Thoracic aorta (tissue), 2 donors: ENCODE results near the gene FAM170B. TPM values are rescaled to one million over a fixed set of nuclear protein-coding genes. Genes with fewer than 3 reads are reported as not detected.

Experiments used
- ATAC-seq: fragments of 150-250 bp; one replicate; pipeline ENCODE4 v1.8.0; 2017; ENCODE audit warnings: low read depth; ENCODE audit not compliant: insufficient number of reproducible peaks, low FRiP score
- DNase-seq: peaks from one replicate; pipeline ENCODE4 v3.0.0-alpha.2; 2020; ENCODE audit warnings: low spot score
- H3K27ac ChIP-seq, 2 donors: fragments of 200-600 bp; sonication (generic); 1 replicate in 1 of 2; 2 replicates in 1 of 2; pipeline ENCODE4 v1.5.1; 2016; ENCODE audit warnings: mild to moderate bottlenecking in 2 of 2, moderate library complexity in 2 of 2
- H3K27me3 ChIP-seq: fragments of 200-600 bp; sonication (generic); replicated peaks from 2 replicates; pipeline ENCODE4 v1.6.0; 2016; ENCODE audit warnings: mild to moderate bottlenecking; ENCODE audit not compliant: insufficient read depth
- H3K36me3 ChIP-seq: fragments of 200-600 bp; sonication (generic); one replicate; pipeline ENCODE4 v1.5.1; 2016
- H3K4me1 ChIP-seq, 2 donors: fragments of 200-600 bp; sonication (generic); 1 replicate in 1 of 2; 2 replicates in 1 of 2; pipeline versions ENCODE4 v1.5.1 to v1.6.0; 2016; ENCODE audit warnings: low read depth in 2 of 2, mild to moderate bottlenecking in 1 of 2; ENCODE audit not compliant: control insufficient read depth in 1 of 2
- H3K4me3 ChIP-seq: fragments of 200-600 bp; sonication (generic); 2 replicates; pipeline ENCODE4 v1.5.1; 2016; ENCODE audit warnings: mild to moderate bottlenecking
- H3K9me3 ChIP-seq: fragments of 200-600 bp; sonication (generic); 2 replicates; pipeline ENCODE4 v1.5.1; 2016
- total RNA-seq, 2 donors: library from RNA; depleted of rRNA; stranded (reverse); fragments of >200 nt; gene quantifications; one replicate each; pipeline versions ENCODE4 v1.1.0 to v1.2.3, GENCODE V29; 2016
- TF ChIP-seq, protein P1 (sequence below): fragments of 200-600 bp; sonication (generic); IDR thresholded peaks from one replicate; pipeline ENCODE4 v1.5.1; 2019; ENCODE audit warnings: antibody characterized with exemption

Gene FAM170B
- total RNA-seq, 2 donors from 2014 or later: not detected

DNA sequence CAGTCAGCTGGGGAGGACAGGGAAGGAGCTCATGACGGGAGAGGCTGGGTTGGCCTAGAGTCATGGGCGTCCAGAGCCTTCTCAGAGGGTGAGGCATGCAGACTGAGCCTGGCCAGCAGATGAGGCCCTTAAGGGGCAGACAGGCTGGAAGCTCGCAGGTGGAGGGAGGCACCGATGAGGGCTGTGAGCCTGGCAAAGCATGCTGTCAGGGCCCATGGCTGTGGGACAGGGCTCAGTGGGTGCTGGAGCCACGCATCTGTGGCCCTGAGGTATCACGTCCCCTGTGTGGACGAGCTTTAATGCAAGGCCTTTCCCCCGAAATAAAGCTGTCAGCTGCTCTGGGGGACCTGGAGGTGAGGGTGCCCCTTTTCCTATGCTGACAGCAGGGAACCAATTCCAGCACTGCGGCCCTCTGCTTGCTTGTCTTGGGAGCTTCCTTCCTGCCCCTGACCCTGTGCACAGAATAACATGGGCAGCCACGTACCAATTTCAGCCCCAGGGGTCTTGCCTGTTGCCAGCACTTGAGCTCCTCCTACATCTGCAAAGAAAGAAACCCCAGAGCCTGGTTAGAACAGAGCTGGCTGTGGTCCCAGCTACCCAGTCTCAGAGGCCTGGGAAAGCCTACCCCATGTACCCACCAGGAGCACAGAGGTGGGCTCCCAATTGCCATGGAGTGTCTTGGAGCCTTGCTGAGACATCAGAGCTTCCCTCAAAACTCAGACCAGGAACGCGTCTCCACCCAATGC is 33.8 kb upstream of the FAM170B start:
- DNase-seq (no peak), ATAC-seq (no peak)
- H3K36me3 ChIP-seq: no peaks in the 10 kb centered on the region
- TF ChIP-seq, protein P1, sequence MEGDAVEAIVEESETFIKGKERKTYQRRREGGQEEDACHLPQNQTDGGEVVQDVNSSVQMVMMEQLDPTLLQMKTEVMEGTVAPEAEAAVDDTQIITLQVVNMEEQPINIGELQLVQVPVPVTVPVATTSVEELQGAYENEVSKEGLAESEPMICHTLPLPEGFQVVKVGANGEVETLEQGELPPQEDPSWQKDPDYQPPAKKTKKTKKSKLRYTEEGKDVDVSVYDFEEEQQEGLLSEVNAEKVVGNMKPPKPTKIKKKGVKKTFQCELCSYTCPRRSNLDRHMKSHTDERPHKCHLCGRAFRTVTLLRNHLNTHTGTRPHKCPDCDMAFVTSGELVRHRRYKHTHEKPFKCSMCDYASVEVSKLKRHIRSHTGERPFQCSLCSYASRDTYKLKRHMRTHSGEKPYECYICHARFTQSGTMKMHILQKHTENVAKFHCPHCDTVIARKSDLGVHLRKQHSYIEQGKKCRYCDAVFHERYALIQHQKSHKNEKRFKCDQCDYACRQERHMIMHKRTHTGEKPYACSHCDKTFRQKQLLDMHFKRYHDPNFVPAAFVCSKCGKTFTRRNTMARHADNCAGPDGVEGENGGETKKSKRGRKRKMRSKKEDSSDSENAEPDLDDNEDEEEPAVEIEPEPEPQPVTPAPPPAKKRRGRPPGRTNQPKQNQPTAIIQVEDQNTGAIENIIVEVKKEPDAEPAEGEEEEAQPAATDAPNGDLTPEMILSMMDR: no peak
- H3K27me3 ChIP-seq: no peaks in the 10 kb centered on the region
- H3K9me3 ChIP-seq: no peaks in the 10 kb centered on the region
- no peaks in the 10 kb centered on the region for H3K4me1 ChIP-seq
- no peak overlapping the region for H3K4me3 ChIP-seq
- no peak overlapping the region for H3K27ac ChIP-seq

DNA sequence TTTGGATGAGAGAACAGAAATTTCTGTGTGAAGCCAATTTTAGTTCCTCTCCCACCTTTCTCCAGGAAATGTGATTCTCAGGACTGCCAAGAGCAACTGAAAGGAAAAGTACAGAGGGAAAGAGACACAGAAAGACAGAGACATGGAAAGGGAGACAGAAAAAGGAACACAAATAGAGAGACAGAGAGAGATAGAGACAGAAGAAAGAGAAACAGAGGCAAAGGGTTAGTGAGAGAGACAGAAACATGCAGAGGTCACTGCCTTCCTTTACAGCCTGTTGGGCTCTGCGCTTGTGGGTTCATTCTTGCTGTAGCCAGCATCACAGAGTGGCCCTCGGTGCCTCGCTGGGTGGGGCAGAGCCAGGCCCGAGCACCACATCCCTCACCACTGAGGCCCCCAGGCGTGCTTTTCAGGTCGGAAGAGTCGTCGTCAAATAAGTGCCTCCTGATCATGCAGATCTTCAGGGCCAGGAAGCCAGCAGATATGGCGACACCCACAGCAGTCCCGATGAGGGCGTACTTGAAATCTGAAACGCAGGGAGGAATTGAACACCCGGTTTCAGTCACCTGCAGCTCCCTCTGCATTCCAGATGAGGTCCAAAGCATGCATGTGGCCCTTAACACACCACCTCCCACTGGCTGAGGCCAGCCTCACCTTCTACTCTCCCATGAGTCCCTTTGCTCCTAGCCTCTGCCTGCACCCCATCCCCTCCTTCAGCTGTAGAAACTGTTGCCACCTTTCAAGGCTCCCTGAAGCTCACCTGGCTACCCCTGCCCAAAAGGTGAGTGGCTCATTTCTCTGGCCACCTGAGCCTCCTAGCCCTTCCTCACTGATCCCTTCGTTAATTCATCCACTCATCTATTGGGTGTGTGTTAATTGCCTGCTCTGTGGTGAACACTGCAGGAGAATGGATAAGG is 32.9 kb upstream of the FAM170B start:
- TF ChIP-seq, protein P1: no peak
- DNase-seq (no peak), ATAC-seq (no peak)
- Histone ChIP-seq H3K4me1 (no peaks in the 10 kb centered on the region), H3K27me3 (no peaks in the 10 kb centered on the region), H3K27ac (no peak overlapping the region), H3K4me3 (no peak overlapping the region), H3K36me3 (no peaks in the 10 kb centered on the region), H3K9me3 (no peaks in the 10 kb centered on the region)

GRCh38 chr10:49165821-49166483 is 32.1 kb upstream of the FAM170B start:
- no peak for ATAC-seq
- no peaks in the 10 kb centered on the region for H3K36me3 ChIP-seq

DNA sequence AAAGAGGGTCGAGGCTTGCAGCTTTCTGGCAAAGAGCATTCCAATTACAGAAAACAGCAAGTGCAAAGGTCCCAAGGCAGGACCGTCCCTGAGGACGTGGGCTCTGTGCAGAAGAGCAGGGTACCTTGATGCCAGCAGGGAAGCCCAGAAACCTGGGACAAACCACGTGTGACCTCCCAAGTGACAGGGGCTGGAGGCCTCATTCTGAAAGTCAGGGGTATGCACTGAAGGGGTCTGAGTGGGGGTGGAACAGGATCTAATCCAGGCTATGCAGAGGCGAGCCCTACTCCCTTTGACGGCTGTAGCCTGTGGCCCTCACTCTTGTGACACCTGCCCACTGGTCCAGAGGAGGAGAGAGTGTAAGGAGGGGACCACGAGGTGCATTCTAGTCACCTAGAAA is 31.4 kb upstream of the FAM170B start:
- no peaks in the 10 kb centered on the region for H3K9me3 ChIP-seq
- no peak for DNase-seq
- no peak for ATAC-seq
- no peak overlapping the region for H3K4me3 ChIP-seq
- H3K27me3 ChIP-seq: no peaks in the 10 kb centered on the region
- H3K36me3 ChIP-seq: no peaks in the 10 kb centered on the region
- no peaks in the 10 kb centered on the region for H3K4me1 ChIP-seq
- H3K27ac ChIP-seq: no peak overlapping the region
- TF ChIP-seq, protein P1: no peak

More at GRCh38 chr10:49165821-49166483, 32.1 kb upstream of the FAM170B start:
- TF ChIP-seq, protein P1: no peak
- Histone ChIP-seq H3K27ac (no peak overlapping the region), H3K27me3 (no peaks in the 10 kb centered on the region), H3K4me3 (no peak overlapping the region), H3K4me1 (no peaks in the 10 kb centered on the region), H3K9me3 (no peaks in the 10 kb centered on the region)
- no peak for DNase-seq
